Body of pancreas (tissue), 4 donors: Measurements from ENCODE around the gene ZC3H4. TPM values are rescaled to one million over a fixed set of nuclear protein-coding genes. Genes with fewer than 3 reads are reported as not detected.
A peak's percentile ranks its signal among the peaks of the same experiment; 100 is the strongest.

ENCODE experiments used
- ATAC-seq: fragments of 150-250 bp; one replicate; pipeline ENCODE4 v1.9.1; 2016
- DNase-seq, 4 donors: peaks; one replicate each; pipeline ENCODE4 v3.0.0-alpha.2; 2019
- H3K27ac ChIP-seq, 4 donors: fragments of 200-600 bp; sonication (generic); 1 replicate in 3 of 4; 2 replicates in 1 of 4; pipeline versions ENCODE4 v1.5.1 to v1.6.1; 2016 to 2019; ENCODE audit warnings: mild to moderate bottlenecking in 1 of 4, mixed read lengths in 1 of 4, moderate library complexity in 1 of 4
- H3K27me3 ChIP-seq, 2 donors: fragments of 200-600 bp; sonication (generic); one replicate each; pipeline ENCODE4 v1.6.0; 2016; ENCODE audit warnings: mild to moderate bottlenecking in 1 of 2
- H3K36me3 ChIP-seq, 2 donors: fragments of 200-600 bp; sonication (generic); replicated peaks in 1 of 2; 2 replicates each; pipeline ENCODE4 v1.5.1; 2016; ENCODE audit warnings: low read depth in 2 of 2; ENCODE audit not compliant: insufficient read depth in 1 of 2
- H3K4me1 ChIP-seq: fragments of 200-600 bp; sonication (generic); one replicate; pipeline ENCODE4 v1.6.0; 2016
- H3K4me3 ChIP-seq, 2 donors: fragments of 200-600 bp; sonication (generic); 1 replicate in 1 of 2; 2 replicates in 1 of 2; pipeline ENCODE4 v1.5.1; 2016 to 2019
- H3K9me3 ChIP-seq, 3 donors: fragments of 200-600 bp; sonication (generic); 1 replicate in 2 of 3; 2 replicates in 1 of 3; pipeline ENCODE4 v1.5.1; 2016
- CTCF ChIP-seq, 7 experiments: fragments of 450-650 bp in 4 of 7; fragments of 200-600 bp in 3 of 7; sonication (generic) in 3 of 7; IDR thresholded peaks; one replicate each; pipeline ENCODE4 v1.5.1; 2016 to 2019; ENCODE audit warnings: antibody characterized with exemption in 7 of 7
- POLR2A ChIP-seq, 3 donors: fragments of 450-650 bp; IDR thresholded peaks; one replicate each; pipeline ENCODE4 v1.6.1; 2016; ENCODE audit warnings: antibody characterized with exemption in 3 of 3, mild to moderate bottlenecking in 2 of 3
- WGBS, 2 donors: methylation state at CpG; one replicate each; pipeline ENCODE4 v1.1.5; 2017; 5-methylcytosine and 5-hydroxymethylcytosine counted together
- intact Hi-C: fragments of 100-400 bp; cut with DNase I; formaldehyde crosslinking; loops from one replicate; pipeline ENCODE4 v1.15.1; 2023
- total RNA-seq, 2 donors: library from RNA; depleted of rRNA; stranded (reverse); fragments of >200 nt; gene quantifications; one replicate each; pipeline ENCODE4 v1.1.0, GENCODE V29; 2016

The ZC3H4 gene
- total RNA-seq, 2 donors from 2014 or later: 18.9 to 34.3 TPM

- Histone ChIP-seq H3K4me1 (peaks cover 73% of the 10 kb centered on the region), H3K27me3 (no peaks in the 10 kb centered on the region), H3K36me3 (peaks cover 0 to 3% of the 10 kb centered on the region in 2 donors), H3K4me3 (no peak overlapping the region), H3K9me3 (no peaks in the 10 kb centered on the region), H3K27ac (peak overlapping the region; percentile 84 to 95 (median 92))
- DNase-seq (peak in 2 of 4 donors; percentile 47), ATAC-seq (peak; percentile 3)
- WGBS, 2 donors: 44 to 56% methylated on average over 8 to 9 of the region's 9 CpGs
- TF ChIP-seq POLR2A (IDR thresholded peaks at IDR 0.05) (no peak), CTCF (IDR thresholded peaks at IDR 0.05) (no peak)
- intact Hi-C loops: no loop called here
Measured at GRCh38 chr19:47095476-47096099, 18.0 kb downstream of the ZC3H4 start.

- Histone ChIP-seq H3K4me3 (no peak overlapping the region), H3K9me3 (no peaks in the 10 kb centered on the region), H3K27me3 (no peaks in the 10 kb centered on the region), H3K36me3 (peaks cover 2 to 6% of the 10 kb centered on the region in 2 donors), H3K27ac (peak overlapping the region; percentile 84 to 95 (median 92)), H3K4me1 (peaks cover 69% of the 10 kb centered on the region)
- WGBS, 2 donors: 44 to 53% methylated on average over 8 to 13 of the region's 15 CpGs
- peak; percentile 25 for ATAC-seq
- TF ChIP-seq POLR2A (IDR thresholded peaks at IDR 0.05) (peak in 1 of 3 donors; percentile 10), CTCF (IDR thresholded peaks at IDR 0.05) (no peak)
- intact Hi-C loops: no loop called here
- DNase-seq: peak; percentile 42 to 85 (median 66)
Measured at GRCh38 chr19:47094557-47095475, 18.8 kb downstream of the ZC3H4 start.

GRCh38 chr19:47093841-47094240 lies 19.7 kb downstream of the ZC3H4 start:
- TF ChIP-seq CTCF (IDR thresholded peaks at IDR 0.05) (no peak), POLR2A (IDR thresholded peaks at IDR 0.05) (no peak)
- Histone ChIP-seq H3K4me3 (no peak overlapping the region), H3K36me3 (peaks cover 9 to 10% of the 10 kb centered on the region in 2 donors), H3K4me1 (peaks cover 59% of the 10 kb centered on the region), H3K9me3 (no peaks in the 10 kb centered on the region), H3K27ac (peak overlapping the region; percentile 84 to 95 (median 92)), H3K27me3 (no peaks in the 10 kb centered on the region)
- ATAC-seq (no peak), DNase-seq (no peak)
- WGBS, 2 donors: 75 to 79% methylated on average over 10 of the region's 10 CpGs
- intact Hi-C loops: no loop called here

GRCh38 chr19:47093254-47093653 lies 20.3 kb downstream of the ZC3H4 start:
- H3K27me3 ChIP-seq: no peaks in the 10 kb centered on the region
- H3K4me1 ChIP-seq: peaks cover 53% of the 10 kb centered on the region
- intact Hi-C loops: no loop called here
- TF ChIP-seq CTCF (IDR thresholded peaks at IDR 0.05): no peak
- TF ChIP-seq POLR2A (IDR thresholded peaks at IDR 0.05): no peak
- 76 to 96% methylated on average over 5 of the region's 5 CpGs for WGBS, 2 donors
- H3K4me3 ChIP-seq: no peak overlapping the region
- H3K36me3 ChIP-seq: peaks cover 9 to 10% of the 10 kb centered on the region in 2 donors
- peak overlapping the region in 2 of 4 donors; percentile 84 to 93 for H3K27ac ChIP-seq
- no peaks in the 10 kb centered on the region for H3K9me3 ChIP-seq
- DNase-seq (no peak), ATAC-seq (no peak)
